Epithelial cell of prostate (primary cell): Measurements from ENCODE around the gene SLC48A1.

Experiments used
- DNase-seq: peaks from one replicate; pipeline ENCODE4 v3.0.0-alpha.2; 2011; ENCODE audit warnings: low read depth, low spot score
- H3K27ac ChIP-seq: fragments of 450-650 bp; 2 replicates; pipeline ENCODE4 v1.5.1; 2017; ENCODE audit warnings: mild to moderate bottlenecking

The SLC48A1 gene

GRCh38 chr12:47819896-47820630 is 47.0 kb downstream of the SLC48A1 start, which contains the start of gene HDAC7:
HDAC7 (minus strand) TSS chr12:47819903; CDS start chr12:47819785, 118 bp downstream.
- no peak for DNase-seq

GRCh38 chr12:47820631-47821345 is 47.8 kb downstream of the SLC48A1 start:
- peak overlapping the region; percentile 91 for H3K27ac ChIP-seq
- DNase-seq, result no peak

More at GRCh38 chr12:47819896-47820630, 47.0 kb downstream of the SLC48A1 start, which contains the start of gene HDAC7:
- peak within 1 kb of the TSS; percentile 91 for H3K27ac ChIP-seq

- peak overlapping the region; percentile 91 for H3K27ac ChIP-seq
- DNase-seq, result no peak
Measured at GRCh38 chr12:47821346-47821706, 48.3 kb downstream of the SLC48A1 start.

GRCh38 chr12:47822401-47822800 is 49.4 kb downstream of the SLC48A1 start:
- peak overlapping the region; percentile 17 for H3K27ac ChIP-seq

GRCh38 chr12:47822863-47823262 is 49.8 kb downstream of the SLC48A1 start:
- DNase-seq, result no peak
- H3K27ac ChIP-seq, result peak overlapping the region; percentile 17

More at GRCh38 chr12:47822401-47822800, 49.4 kb downstream of the SLC48A1 start:
- no peak for DNase-seq

- peak overlapping the region; percentile 73 for H3K27ac ChIP-seq
- no peak for DNase-seq
Measured at GRCh38 chr12:47823422-47824086, 50.5 kb downstream of the SLC48A1 start.

- peak overlapping the region; percentile 73 for H3K27ac ChIP-seq
- DNase-seq, result no peak
Measured at GRCh38 chr12:47824198-47824597, 51.2 kb downstream of the SLC48A1 start.

GRCh38 chr12:47824635-47825034 is 51.6 kb downstream of the SLC48A1 start:
- peak overlapping the region; percentile 73 for H3K27ac ChIP-seq

GRCh38 chr12:47825173-47825639 is 52.2 kb downstream of the SLC48A1 start:
- peak overlapping the region; percentile 73 for H3K27ac ChIP-seq
- no peak for DNase-seq

More at GRCh38 chr12:47824635-47825034, 51.6 kb downstream of the SLC48A1 start:
- no peak for DNase-seq

GRCh38 chr12:47828008-47828975 is 55.3 kb downstream of the SLC48A1 start:
- DNase-seq, result no peak
- H3K27ac ChIP-seq, result peak overlapping the region; percentile 52

- no peak for DNase-seq
- peak overlapping the region; percentile 52 for H3K27ac ChIP-seq
Measured at GRCh38 chr12:47828976-47829482, 56.0 kb downstream of the SLC48A1 start.

GRCh38 chr12:47829584-47829983 is 56.5 kb downstream of the SLC48A1 start:
- DNase-seq, result no peak
- H3K27ac ChIP-seq, result peak overlapping the region; percentile 52
